IMR-90 (cell line): ENCODE results near the gene ZFHX3. TPM values are rescaled to one million over a fixed set of nuclear protein-coding genes. Genes with fewer than 3 reads are reported as not detected.
A peak's percentile ranks its signal among the peaks of the same experiment; 100 is the strongest.

Experiments used
- ATAC-seq: fragments of 200-7000 bp; cut with Tn5 transposase; 2 replicates; pipeline ENCODE4 v1.9.1; 2020; ENCODE audit warnings: low read depth, mild to moderate bottlenecking, moderate library complexity
- BruUV-seq: library from RNA; stranded (reverse); fragments of 400-500 nt; replicated peaks from 2 replicates; lab custom pipeline; 2021; lab: Mats Ljungman, UMichigan
- CTCF ChIA-PET: fragments of 300-600 bp; formaldehyde crosslinking; extraction: SDS; loops from one replicate; lab custom pipeline; 2021; ENCODE audit warnings: antibody characterized with exemption; lab: Yijun Ruan, JAX
- POLR2A ChIA-PET: fragments of 300-600 bp; sonication (Branson Sonifier 250); formaldehyde crosslinking; loops from one replicate; lab custom pipeline; 2022; ENCODE audit warnings: antibody characterized with exemption; ENCODE audit not compliant: unreplicated experiment; lab: Charles Lee
- DNase-seq: peaks from one replicate; pipeline ENCODE4 v3.0.0; 2013
- H2AFZ ChIP-seq: replicated peaks from 2 replicates; pipeline ENCODE3; 2013; ENCODE audit warnings: low read length, mild to moderate bottlenecking; ENCODE audit not compliant: poor library complexity
- H2AK5ac ChIP-seq: 2 replicates; pipeline ENCODE4 v1.6.1; 2013; ENCODE audit warnings: low read depth, low read length, inconsistent platforms
- H2AK9ac ChIP-seq: replicated peaks from 2 replicates; pipeline ENCODE3; 2013; ENCODE audit warnings: mild to moderate bottlenecking, low read depth, low read length, moderate library complexity; ENCODE audit not compliant: poor library complexity
- H2BK120ac ChIP-seq: 2 replicates; pipeline ENCODE4 v1.6.1; 2013; ENCODE audit warnings: low read depth, low read length, inconsistent platforms
- H2BK15ac ChIP-seq: 3 replicates; pipeline ENCODE4 v1.6.1; 2013; ENCODE audit warnings: low read depth, low read length, inconsistent platforms
- H2BK20ac ChIP-seq: 2 replicates; pipeline ENCODE4 v1.6.1; 2013; ENCODE audit warnings: low read depth, mild to moderate bottlenecking, inconsistent platforms, low read length, moderate library complexity
- H2BK5ac ChIP-seq: 2 replicates; pipeline ENCODE4 v1.6.1; 2013; ENCODE audit warnings: mild to moderate bottlenecking, low read depth, low read length, inconsistent platforms; ENCODE audit not compliant: poor library complexity, severe bottlenecking
- H3K14ac ChIP-seq: replicated peaks from 2 replicates; pipeline ENCODE4 v1.6.1; 2013; ENCODE audit warnings: low read depth, low read length, inconsistent platforms
- H3K18ac ChIP-seq: 2 replicates; pipeline ENCODE4 v1.6.1; 2013; ENCODE audit warnings: low read depth, low read length, control low read depth
- H3K23ac ChIP-seq: 2 replicates; pipeline ENCODE4 v1.6.1; 2013; ENCODE audit warnings: low read depth, low read length, inconsistent platforms
- H3K27ac ChIP-seq: 2 replicates; pipeline ENCODE4 v1.5.1; 2013; ENCODE audit warnings: mild to moderate bottlenecking, control low read depth, low read length; ENCODE audit not compliant: insufficient read depth
- H3K27me3 ChIP-seq: 2 replicates; pipeline ENCODE4 v1.6.1; 2013; ENCODE audit warnings: low read length; ENCODE audit not compliant: control insufficient read depth, insufficient read depth
- H3K36me3 ChIP-seq: 2 replicates; pipeline ENCODE4 v1.6.1; 2013; ENCODE audit warnings: low read length, mixed read lengths; ENCODE audit not compliant: control insufficient read depth, insufficient read depth
- H3K4ac ChIP-seq: 2 replicates; pipeline ENCODE4 v1.6.1; 2013; ENCODE audit warnings: low read depth, low read length, inconsistent platforms
- H3K4me1 ChIP-seq: 2 replicates; pipeline ENCODE4 v1.6.1; 2013; ENCODE audit warnings: low read length, mixed read lengths; ENCODE audit not compliant: control insufficient read depth, insufficient read depth
- H3K4me2 ChIP-seq: 2 replicates; pipeline ENCODE4 v1.6.1; 2013; ENCODE audit warnings: low read depth, mild to moderate bottlenecking, control low read depth, low read length, moderate library complexity
- H3K4me3 ChIP-seq: 2 replicates; pipeline ENCODE4 v1.5.1; 2013; ENCODE audit warnings: low read depth, mild to moderate bottlenecking, control low read depth, low read length, moderate library complexity; ENCODE audit not compliant: insufficient read depth
- H3K56ac ChIP-seq: 2 replicates; pipeline ENCODE4 v1.6.1; 2013; ENCODE audit warnings: low read length, inconsistent platforms; ENCODE audit not compliant: insufficient read depth; ENCODE audit errors: extremely low read depth
- H3K79me1 ChIP-seq, 2 experiments: 2 replicates each; pipeline ENCODE4 v1.6.1; 2013; ENCODE audit warnings: low read length in 2 of 2, inconsistent platforms in 1 of 2, low read depth in 1 of 2
- H3K9ac ChIP-seq: 2 replicates; pipeline ENCODE4 v1.6.1; 2013; ENCODE audit warnings: low read depth, low read length, control low read depth
- H3K9me1 ChIP-seq: 2 replicates; pipeline ENCODE4 v1.6.1; 2013; ENCODE audit warnings: low read length, inconsistent platforms; ENCODE audit not compliant: insufficient read depth
- H3K9me3 ChIP-seq: 2 replicates; pipeline ENCODE4 v1.6.1; 2013; ENCODE audit warnings: low read length; ENCODE audit not compliant: control insufficient read depth, insufficient read depth
- H4K20me1 ChIP-seq: 2 replicates; pipeline ENCODE4 v1.6.1; 2013; ENCODE audit warnings: low read length, inconsistent platforms; ENCODE audit not compliant: insufficient read depth
- H4K5ac ChIP-seq: 2 replicates; pipeline ENCODE4 v1.6.1; 2013; ENCODE audit warnings: mild to moderate bottlenecking, low read depth, low read length, control low read depth
- H4K8ac ChIP-seq, 2 experiments: 2 replicates each; pipeline ENCODE4 v1.6.1; 2013; ENCODE audit warnings: low read depth in 2 of 2, low read length in 2 of 2, control low read depth in 1 of 2, inconsistent platforms in 1 of 2
- H4K91ac ChIP-seq: 2 replicates; pipeline ENCODE4 v1.6.1; 2013; ENCODE audit warnings: low read depth, low read length, inconsistent platforms; ENCODE audit not compliant: insufficient read depth
- CEBPB ChIP-seq: IDR thresholded peaks from 2 replicates; pipeline ENCODE4 v1.6.1; 2012; ENCODE audit warnings: low read depth, low read length, improper control_type of control experiment
- CHD1 ChIP-seq: IDR thresholded peaks from 2 replicates; pipeline ENCODE4 v1.6.1; 2012; ENCODE audit warnings: low read depth, low read length, improper control_type of control experiment
- FOS ChIP-seq: fragments of 150-350 bp; IDR thresholded peaks from 2 replicates; pipeline ENCODE4 v1.6.1; 2016; ENCODE audit warnings: low read depth, low read length
- MAZ ChIP-seq: IDR thresholded peaks from 2 replicates; pipeline ENCODE4 v1.6.1; 2012; ENCODE audit warnings: low read depth, mild to moderate bottlenecking, low read length, improper control_type of control experiment, moderate library complexity, borderline replicate concordance
- MXI1 ChIP-seq: IDR thresholded peaks from 2 replicates; pipeline ENCODE4 v1.6.1; 2012; ENCODE audit warnings: low read depth, mild to moderate bottlenecking, low read length, moderate library complexity, borderline replicate concordance
- POLR2A ChIP-seq: IDR thresholded peaks from 2 replicates; pipeline ENCODE4 v1.6.1; 2012; ENCODE audit warnings: mild to moderate bottlenecking, low read depth, low read length
- RCOR1 ChIP-seq: IDR thresholded peaks from 2 replicates; pipeline ENCODE4 v1.6.1; 2012; ENCODE audit warnings: mild to moderate bottlenecking, low read length, improper control_type of control experiment; ENCODE audit not compliant: insufficient replicate concordance
- RFX5 ChIP-seq: IDR thresholded peaks from 2 replicates; pipeline ENCODE4 v1.8.0; 2012; ENCODE audit warnings: low read depth, mild to moderate bottlenecking, low read length, moderate library complexity
- SMC3 ChIP-seq: fragments of 150-350 bp; IDR thresholded peaks from 2 replicates; pipeline ENCODE4 v1.6.1; 2016; ENCODE audit warnings: low read depth, mild to moderate bottlenecking, antibody characterized with exemption, low read length, moderate library complexity
- WGBS, 2 experiments: methylation state at CpG; one replicate each; pipeline versions ENCODE4 v1.1.5 to v1.1.7; 2013; ENCODE audit warnings: missing lambda C conversion rate in 2 of 2; ENCODE audit not compliant: insufficient read length in 1 of 2; ENCODE audit errors: extremely low coverage in 2 of 2; 5-methylcytosine and 5-hydroxymethylcytosine counted together
- dilution Hi-C: fragments of 300-500 bp; cut with HindIII; formaldehyde crosslinking; loops from one replicate; pipeline ENCODE4 v1.14.3; 2018; ENCODE audit warnings: low sequenced_read_pairs; ENCODE audit not compliant: unreplicated experiment
- in situ Hi-C: fragments of 300-500 bp; cut with MboI; formaldehyde crosslinking; loops from 3 replicates; pipeline ENCODE4 v1.14.3; 2019; ENCODE audit warnings: low sequenced_read_pairs, inconsistent platforms, mixed read lengths
- intact Hi-C: fragments of 100-400 bp; cut with micrococcal nuclease; formaldehyde crosslinking; loops from 2 replicates; pipeline ENCODE4 v1.10.0; 2022
- polyA plus RNA-seq, 3 experiments: library from polyadenylated mRNA; depleted of rRNA; stranded (reverse); fragments of >200 nt; gene quantifications; 2 replicates each; pipeline ENCODE4 v1.2.3, GENCODE V29; 2012; ENCODE audit warnings: low replicate concordance in 1 of 3
- total RNA-seq: library from RNA; depleted of rRNA; stranded (reverse); fragments of >200 nt; gene quantifications from 2 replicates; pipeline ENCODE4 v1.2.3, GENCODE V29; 2012
- TF ChIP-seq, protein P1 (sequence below): conservative IDR thresholded peaks from 2 replicates; pipeline ENCODE4 v1.5.1; 2012; ENCODE audit warnings: mild to moderate bottlenecking, low read depth, low read length, improper control_type of control experiment
- TF ChIP-seq, protein P2 (sequence below): fragments of 150-350 bp; IDR thresholded peaks from 2 replicates; pipeline ENCODE4 v1.6.1; 2016; ENCODE audit warnings: low read depth, mild to moderate bottlenecking, low read length, moderate library complexity, borderline replicate concordance

ZFHX3 gene
- total and polyA plus RNA-seq, 2 of the 4 experiments (the other 2 are of a cell fraction) = 1.4 to 1.7 TPM

DNA sequence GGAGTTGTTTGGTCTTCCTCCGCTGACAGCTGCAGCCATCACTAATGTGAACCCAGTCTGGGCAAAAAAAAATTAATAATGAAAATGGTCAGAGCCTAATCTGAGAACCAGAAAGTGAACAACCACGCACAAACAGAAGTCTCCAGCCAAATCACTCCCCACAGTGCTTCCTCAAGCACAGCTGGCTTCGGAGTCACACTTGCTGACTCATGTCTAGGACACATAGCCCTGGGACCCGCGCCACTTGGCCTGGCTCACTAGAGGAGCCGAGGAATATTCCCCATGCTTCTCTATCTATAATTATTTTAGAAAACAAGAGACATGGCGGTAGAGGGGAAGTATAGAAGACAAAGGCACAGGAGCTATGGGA lies 109.1 kb downstream of the ZFHX3 start (continued):
- TF ChIP-seq CHD1 = no peak
- TF ChIP-seq RCOR1 = no peak

- BruUV-seq = no TSS peak
- H2AFZ ChIP-seq = peak overlapping the region; percentile 9
- H2BK20ac ChIP-seq = peak overlapping the region; percentile 16; the same call in 1 of the 2 replicates
- peak overlapping the region in 1 of 2 experiments; percentile 42; a peak in 1 of 4 replicates for H4K8ac ChIP-seq
- H3K9me3 ChIP-seq = no peaks in the 10 kb centered on the region
- peak overlapping the region; percentile 60; the same call in 1 of the 2 replicates for H4K91ac ChIP-seq
- ATAC-seq (no peak), DNase-seq (no peak)
- no peak overlapping the region for H3K56ac ChIP-seq
- peaks cover 16% of the 10 kb centered on the region for H3K4me1 ChIP-seq
- WGBS, 2 experiments = 96% methylated on average over 5 of the region's 22 CpGs; no CpG with 5 or more reads in 1 of the 2 experiments
- peak overlapping the region; percentile 17 for H2AK9ac ChIP-seq
- peaks cover 8% of the 10 kb centered on the region for H3K9me1 ChIP-seq
- peak overlapping the region; percentile 41 for H2BK120ac ChIP-seq
- H3K27ac ChIP-seq = peak overlapping the region; percentile 18; the same call in 1 of the 2 replicates
- in situ Hi-C loops (loop anchor here (10.0 kb wide), 1 partner anchor 273 kb away; no protein-coding TSS in a partner anchor), dilution Hi-C loops (loop anchor here (25.0 kb wide), 1 partner anchor 99 kb away; the partner anchor contains the start of gene ZFHX3), intact Hi-C loops (loop anchor here (10.0 kb wide), 2 partner anchors 267 to 273 kb away; no protein-coding TSS in a partner anchor)
- peaks cover 3% of the 10 kb centered on the region; the same call in 1 of the 2 replicates for H3K36me3 ChIP-seq
- peaks cover 37 to 68% of the 10 kb centered on the region in 2 experiments for H3K79me1 ChIP-seq
- no peaks in the 10 kb centered on the region for H3K27me3 ChIP-seq
- no peak overlapping the region for H4K5ac ChIP-seq
- H3K14ac ChIP-seq = peak overlapping the region; percentile 49; the same call in 1 of the 2 replicates
- H2AK5ac ChIP-seq = peak overlapping the region; percentile 24; the same call in 1 of the 2 replicates
- H4K20me1 ChIP-seq = peaks cover 33% of the 10 kb centered on the region; the same call in 1 of the 2 replicates
- H3K23ac ChIP-seq = peak overlapping the region; percentile 33; the same call in 1 of the 2 replicates
- peak overlapping the region; percentile 23; the same call in 1 of the 2 replicates for H3K4ac ChIP-seq
- POLR2A ChIA-PET = no interaction called here
- CTCF ChIA-PET = interaction anchor here (0.8 to 1.6 kb wide), 3 partner anchors 101 to 106 kb away, joined by 3 to 4 read pairs (median 4); no protein-coding TSS in a partner anchor
- H2BK15ac ChIP-seq = peak overlapping the region; percentile 22; the same call in 1 of the 3 replicates
- no peak overlapping the region for H2BK5ac ChIP-seq
- no peak overlapping the region for H3K4me3 ChIP-seq
- no peak overlapping the region for H3K9ac ChIP-seq
- peak overlapping the region; percentile 29 for H3K4me2 ChIP-seq
- H3K18ac ChIP-seq = peak overlapping the region; percentile 24; the same call in 1 of the 2 replicates
- TF ChIP-seq, protein P1, sequence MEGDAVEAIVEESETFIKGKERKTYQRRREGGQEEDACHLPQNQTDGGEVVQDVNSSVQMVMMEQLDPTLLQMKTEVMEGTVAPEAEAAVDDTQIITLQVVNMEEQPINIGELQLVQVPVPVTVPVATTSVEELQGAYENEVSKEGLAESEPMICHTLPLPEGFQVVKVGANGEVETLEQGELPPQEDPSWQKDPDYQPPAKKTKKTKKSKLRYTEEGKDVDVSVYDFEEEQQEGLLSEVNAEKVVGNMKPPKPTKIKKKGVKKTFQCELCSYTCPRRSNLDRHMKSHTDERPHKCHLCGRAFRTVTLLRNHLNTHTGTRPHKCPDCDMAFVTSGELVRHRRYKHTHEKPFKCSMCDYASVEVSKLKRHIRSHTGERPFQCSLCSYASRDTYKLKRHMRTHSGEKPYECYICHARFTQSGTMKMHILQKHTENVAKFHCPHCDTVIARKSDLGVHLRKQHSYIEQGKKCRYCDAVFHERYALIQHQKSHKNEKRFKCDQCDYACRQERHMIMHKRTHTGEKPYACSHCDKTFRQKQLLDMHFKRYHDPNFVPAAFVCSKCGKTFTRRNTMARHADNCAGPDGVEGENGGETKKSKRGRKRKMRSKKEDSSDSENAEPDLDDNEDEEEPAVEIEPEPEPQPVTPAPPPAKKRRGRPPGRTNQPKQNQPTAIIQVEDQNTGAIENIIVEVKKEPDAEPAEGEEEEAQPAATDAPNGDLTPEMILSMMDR = no peak
- no peak for TF ChIP-seq MXI1
- TF ChIP-seq, protein P2, sequence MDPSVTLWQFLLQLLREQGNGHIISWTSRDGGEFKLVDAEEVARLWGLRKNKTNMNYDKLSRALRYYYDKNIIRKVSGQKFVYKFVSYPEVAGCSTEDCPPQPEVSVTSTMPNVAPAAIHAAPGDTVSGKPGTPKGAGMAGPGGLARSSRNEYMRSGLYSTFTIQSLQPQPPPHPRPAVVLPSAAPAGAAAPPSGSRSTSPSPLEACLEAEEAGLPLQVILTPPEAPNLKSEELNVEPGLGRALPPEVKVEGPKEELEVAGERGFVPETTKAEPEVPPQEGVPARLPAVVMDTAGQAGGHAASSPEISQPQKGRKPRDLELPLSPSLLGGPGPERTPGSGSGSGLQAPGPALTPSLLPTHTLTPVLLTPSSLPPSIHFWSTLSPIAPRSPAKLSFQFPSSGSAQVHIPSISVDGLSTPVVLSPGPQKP = no peak
- TF ChIP-seq FOS = no peak
- TF ChIP-seq MAZ = no peak
- no peak for TF ChIP-seq RFX5
- TF ChIP-seq RCOR1 = no peak
- TF ChIP-seq POLR2A = no peak
- TF ChIP-seq CEBPB = no peak
- no peak for TF ChIP-seq SMC3
Observed at GRCh38 chr16:72937916-72938794, 109.8 kb downstream of the ZFHX3 start.
